HEK293 (cell line): ENCODE data around the gene ARID3A.
"Not testable (repeated sequence)": the region's sequence is repeated elsewhere in the genome, so short reads cannot be mapped to it uniquely, and the experiment has no call there.

Experiments
- ZNF146 ChIP-seq: fragments of 450-650 bp; formaldehyde crosslinking; IDR thresholded peaks from 2 replicates; pipeline ENCODE4 v1.5.1; 2016; ENCODE audit warnings: missing biosample characterization, missing genetic modification characterization
- ZNF670 ChIP-seq: fragments of 450-650 bp; formaldehyde crosslinking; IDR thresholded peaks from 2 replicates; pipeline ENCODE4 v1.5.1; 2016; ENCODE audit warnings: missing biosample characterization, missing genetic modification characterization, low read depth

DNA sequence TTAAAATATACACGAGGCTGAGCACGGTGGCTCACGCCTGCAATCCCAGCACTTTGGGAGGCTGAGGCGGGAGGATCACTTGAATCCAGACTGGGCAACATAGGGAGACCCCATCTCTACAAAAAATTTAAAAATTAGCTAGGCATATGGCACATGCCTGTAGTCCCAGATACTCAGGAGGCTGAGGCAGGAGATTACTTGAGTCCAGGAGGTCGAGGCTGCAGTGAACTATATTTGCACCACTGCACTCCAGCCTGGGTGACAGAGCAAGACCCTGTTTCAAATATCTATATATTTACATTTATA lies 98.0 kb downstream of the ARID3A start:
- not testable (repeated sequence) for TF ChIP-seq ZNF670, ZNF146 (tag by site-specific recombination)
